ENCODE results near the gene CLTRN. TPM values are rescaled to one million over a fixed set of nuclear protein-coding genes. Genes with fewer than 3 reads are reported as not detected.

CLTRN gene
- total RNA-seq, 2 donors from 2014 or later = 1.8 to 8.5 TPM

GRCh38 chrX:15600745-15601144 lies 63.9 kb downstream of the CLTRN start, which contains the start of gene ACE2:
TSS of gene ACE2 (minus strand) at chrX:15600960. CDS start at chrX:15600911, 49 bp downstream.
- no peaks in the 10 kb centered on the region for H3K9me3 Mint-ChIP-seq
- H3K27me3 Mint-ChIP-seq (ENCODE audit: insufficient read depth) = no peaks in the 10 kb centered on the region
- H3K4me3 ChIP-seq (ENCODE audit: low read length) = peak within 1 kb of the TSS; percentile 70
- no peaks in the 10 kb centered on the region for H3K36me3 Mint-ChIP-seq (ENCODE audit: low read depth)
- no peak for DNase-seq
- H3K27ac Mint-ChIP-seq = peak within 1 kb of the TSS; percentile 81
- no peak for TF ChIP-seq CTCF (conservative IDR thresholded peaks at IDR 0.05)
- H3K27ac ChIP-seq (ENCODE audit: low read depth, low read length) = no peak within 1 kb of the TSS
- peaks cover 25% of the 10 kb centered on the region for H3K4me1 Mint-ChIP-seq
- no peak within 1 kb of the TSS for H3K4me3 Mint-ChIP-seq
- H3K9ac ChIP-seq (ENCODE audit: extremely low read depth, low read length, poor library complexity, severe bottlenecking) = peak within 1 kb of the TSS; percentile 45
- WGBS, 2 experiments (ENCODE audit: insufficient coverage in 1 of 2, insufficient read length in 1 of 2) = 84% methylated on average over 4 of the region's 4 CpGs; no CpG with 5 or more reads in 1 of the 2 experiments
- H3K9me3 ChIP-seq (ENCODE audit: control insufficient read depth, low read length) = no peaks in the 10 kb centered on the region
- no peaks in the 10 kb centered on the region for H3K27me3 ChIP-seq (ENCODE audit: control insufficient read depth, insufficient read depth, low read length, poor library complexity, severe bottlenecking)
- H3K4me1 ChIP-seq (ENCODE audit: control insufficient read depth, insufficient read depth, low read length) = peaks cover 6% of the 10 kb centered on the region
- no peaks in the 10 kb centered on the region for H3K36me3 ChIP-seq (ENCODE audit: control insufficient read depth, insufficient read depth, low read length)

GRCh38 chrX:15600049-15600448 lies 64.6 kb downstream of the CLTRN start:
- Mint-ChIP-seq H3K4me3 (no peak overlapping the region), H3K9me3 (no peaks in the 10 kb centered on the region), H3K4me1 (peaks cover 20% of the 10 kb centered on the region), H3K27ac (peak overlapping the region; percentile 81), H3K36me3 (ENCODE audit: low read depth) (no peaks in the 10 kb centered on the region), H3K27me3 (ENCODE audit: insufficient read depth) (no peaks in the 10 kb centered on the region)
- H3K9me3 ChIP-seq (ENCODE audit: control insufficient read depth, low read length) = no peaks in the 10 kb centered on the region
- peaks cover 6% of the 10 kb centered on the region for H3K4me1 ChIP-seq (ENCODE audit: control insufficient read depth, insufficient read depth, low read length)
- DNase-seq = no peak
- no peak overlapping the region for H3K27ac ChIP-seq (ENCODE audit: low read depth, low read length)
- H3K27me3 ChIP-seq (ENCODE audit: control insufficient read depth, insufficient read depth, low read length, poor library complexity, severe bottlenecking) = no peaks in the 10 kb centered on the region
- peak overlapping the region; percentile 70 for H3K4me3 ChIP-seq (ENCODE audit: low read length)
- no peaks in the 10 kb centered on the region for H3K36me3 ChIP-seq (ENCODE audit: control insufficient read depth, insufficient read depth, low read length)
- TF ChIP-seq CTCF (conservative IDR thresholded peaks at IDR 0.05) = no peak
- H3K9ac ChIP-seq (ENCODE audit: extremely low read depth, low read length, poor library complexity, severe bottlenecking) = peak overlapping the region; percentile 45

- TF ChIP-seq CTCF (conservative IDR thresholded peaks at IDR 0.05) = no peak
- Histone ChIP-seq H3K9me3 (ENCODE audit: control insufficient read depth, low read length) (no peaks in the 10 kb centered on the region), H3K27ac (ENCODE audit: low read depth, low read length) (no peak overlapping the region), H3K9ac (ENCODE audit: extremely low read depth, low read length, poor library complexity, severe bottlenecking) (no peak overlapping the region), H3K36me3 (ENCODE audit: control insufficient read depth, insufficient read depth, low read length) (no peaks in the 10 kb centered on the region), H3K4me3 (ENCODE audit: low read length) (peak overlapping the region; percentile 70), H3K4me1 (ENCODE audit: control insufficient read depth, insufficient read depth, low read length) (peaks cover 6% of the 10 kb centered on the region), H3K27me3 (ENCODE audit: control insufficient read depth, insufficient read depth, low read length, poor library complexity, severe bottlenecking) (no peaks in the 10 kb centered on the region)
- no peak overlapping the region for H3K27ac Mint-ChIP-seq
- WGBS, 2 experiments (ENCODE audit: insufficient coverage in 1 of 2, insufficient read length in 1 of 2) = 89 to 100% methylated on average over 2 to 4 of the region's 4 CpGs
- no peak overlapping the region for H3K4me3 Mint-ChIP-seq
- H3K27me3 Mint-ChIP-seq (ENCODE audit: insufficient read depth) = no peaks in the 10 kb centered on the region
- no peaks in the 10 kb centered on the region for H3K36me3 Mint-ChIP-seq (ENCODE audit: low read depth)
- peaks cover 19% of the 10 kb centered on the region for H3K4me1 Mint-ChIP-seq
- H3K9me3 Mint-ChIP-seq = no peaks in the 10 kb centered on the region
- DNase-seq = no peak
Observed at GRCh38 chrX:15599461-15599860, 65.1 kb downstream of the CLTRN start.
